HG03378 (cell line): ENCODE data around the gene ISL1.

Source experiments
- ATAC-seq: cut with Tn5 transposase; IDR thresholded peaks from one replicate; pipeline ENCODE4 v1.9.1; 2021; ENCODE audit warnings: mild to moderate bottlenecking, moderate library complexity; ENCODE audit not compliant: unreplicated experiment

ISL1 gene

GRCh38 chr5:51383131-51384121, at the start of gene ISL1:
Gene ISL1 (plus strand): TSS chr5:51383448. CDS start chr5:51383672, 224 bp downstream.
- no peak for ATAC-seq

- no peak for ATAC-seq
These were observed 46.4 kb upstream of the ISL1 start for GRCh38 chr5:51336878-51337277.

- ATAC-seq, result no peak
These were observed 38.1 kb upstream of the ISL1 start for GRCh38 chr5:51345106-51345505.

- ATAC-seq, result no peak
These were observed 36.1 kb upstream of the ISL1 start for GRCh38 chr5:51347157-51347556.

- no peak for ATAC-seq
These were observed 35.5 kb upstream of the ISL1 start for GRCh38 chr5:51347704-51348103.

GRCh38 chr5:51371052-51371451, 12.2 kb upstream of the ISL1 start:
- ATAC-seq, result no peak

GRCh38 chr5:51373880-51374523, 9.2 kb upstream of the ISL1 start:
- no peak for ATAC-seq

- no peak for ATAC-seq
These were observed 8.2 kb upstream of the ISL1 start for GRCh38 chr5:51375084-51375483.

- ATAC-seq, result no peak
These were observed 6.7 kb upstream of the ISL1 start for GRCh38 chr5:51376509-51376908.

GRCh38 chr5:51377151-51378060, 5.8 kb upstream of the ISL1 start:
- no peak for ATAC-seq

GRCh38 chr5:51378061-51378409, 5.2 kb upstream of the ISL1 start:
- ATAC-seq, result no peak

GRCh38 chr5:51378448-51379330, 4.6 kb upstream of the ISL1 start:
- ATAC-seq, result no peak

GRCh38 chr5:51379331-51379700, 3.9 kb upstream of the ISL1 start:
- ATAC-seq, result no peak

GRCh38 chr5:51380603-51381207, 2.5 kb upstream of the ISL1 start:
- no peak for ATAC-seq

- no peak for ATAC-seq
These were observed 1.3 kb upstream of the ISL1 start for GRCh38 chr5:51381761-51382474.

GRCh38 chr5:51382521-51383130, 622 bp upstream of the ISL1 start:
- ATAC-seq, result no peak

- no peak for ATAC-seq
These were observed 1.1 kb downstream of the ISL1 start for GRCh38 chr5:51384281-51384840.

- no peak for ATAC-seq
These were observed 2.0 kb downstream of the ISL1 start for GRCh38 chr5:51385216-51385615.
